Lung (tissue), 12 donors: Measurements from ENCODE around the gene NKAIN4. TPM values are rescaled to one million over a fixed set of nuclear protein-coding genes. Genes with fewer than 3 reads are reported as not detected.
"Not testable (repeated sequence)": the region's sequence is repeated elsewhere in the genome, so short reads cannot be mapped to it uniquely, and the experiment has no call there.

Source experiments
- ATAC-seq: fragments of 200-7000 bp; cut with Tn5 transposase; one replicate; pipeline ENCODE4 v1.9.1; 2020; ENCODE audit warnings: moderate number of reproducible peaks; ENCODE audit not compliant: insufficient read depth, low FRiP score
- DNase-seq, 3 donors: peaks; one replicate each; pipeline ENCODE4 v3.0.0-alpha.2; 2013 to 2017
- H3K27ac ChIP-seq, 2 donors: one replicate each; pipeline ENCODE4 v1.5.1; 2013; ENCODE audit warnings: mild to moderate bottlenecking in 2 of 2, moderate library complexity in 2 of 2, control low read depth in 1 of 2, inconsistent platforms in 1 of 2, low read depth in 1 of 2, low read length in 1 of 2
- H3K27me3 ChIP-seq, 3 donors: one replicate each; pipeline ENCODE4 v1.5.1; 2013; ENCODE audit warnings: low read length in 2 of 3; ENCODE audit not compliant: control insufficient read depth in 3 of 3, insufficient read depth in 3 of 3
- H3K36me3 ChIP-seq, 4 donors: one replicate each; pipeline ENCODE4 v1.5.1; 2013; ENCODE audit warnings: low read length in 4 of 4, mild to moderate bottlenecking in 1 of 4, moderate library complexity in 1 of 4; ENCODE audit not compliant: control insufficient read depth in 4 of 4, insufficient read depth in 4 of 4
- H3K4me1 ChIP-seq, 5 donors: one replicate each; pipeline ENCODE4 v1.5.1; 2013; ENCODE audit warnings: low read length in 5 of 5, mild to moderate bottlenecking in 2 of 5, moderate library complexity in 1 of 5; ENCODE audit not compliant: control insufficient read depth in 5 of 5, insufficient read depth in 5 of 5
- H3K4me3 ChIP-seq: one replicate; pipeline ENCODE4 v1.5.1; 2013; ENCODE audit warnings: mild to moderate bottlenecking, control low read depth, moderate library complexity
- H3K9ac ChIP-seq, 2 donors: one replicate each; pipeline ENCODE4 v1.5.1; 2013; ENCODE audit warnings: low read length in 2 of 2, control low read depth in 1 of 2; ENCODE audit not compliant: insufficient read depth in 1 of 2
- H3K9me3 ChIP-seq, 4 donors: one replicate each; pipeline ENCODE4 v1.5.1; 2013; ENCODE audit warnings: low read length in 3 of 4, mild to moderate bottlenecking in 1 of 4, moderate library complexity in 1 of 4; ENCODE audit not compliant: control insufficient read depth in 4 of 4, insufficient read depth in 3 of 4
- CTCF ChIP-seq: IDR thresholded peaks from 2 replicates; pipeline ENCODE4 v1.5.1; 2012; ENCODE audit warnings: mild to moderate bottlenecking; ENCODE audit errors: control extremely low read depth, extremely low read depth
- WGBS, 2 donors: extraction: QIAGEN DNeasy Blood & Tissue Kit; methylation state at CpG; one replicate each; pipeline ENCODE4 v1.1.7; 2013; 5-methylcytosine and 5-hydroxymethylcytosine counted together
- polyA plus RNA-seq, 2 donors: library from polyadenylated mRNA; stranded (reverse); fragments of 200-250 nt; gene quantifications; one replicate each; pipeline ENCODE4 v1.2.1, GENCODE V29; 2013
- total RNA-seq, 2 donors: library from RNA; depleted of rRNA in 1 of 2; stranded (reverse); fragments of >200 nt in 1 of 2; gene quantifications; one replicate each; pipeline ENCODE4 v1.2.1, GENCODE V29; 2014 to 2021
- donor health status: control.
- donor health status: control.
- donor health status: Bipolar disorder and iron deficiency.
- donor health status: healthy.
- donor health status: DM: yes; HTN: yes; CAD: no.

NKAIN4 gene
- total and polyA plus RNA-seq, 4 donors = 0.10 to 1.7 TPM; not detected in 2

DNA sequence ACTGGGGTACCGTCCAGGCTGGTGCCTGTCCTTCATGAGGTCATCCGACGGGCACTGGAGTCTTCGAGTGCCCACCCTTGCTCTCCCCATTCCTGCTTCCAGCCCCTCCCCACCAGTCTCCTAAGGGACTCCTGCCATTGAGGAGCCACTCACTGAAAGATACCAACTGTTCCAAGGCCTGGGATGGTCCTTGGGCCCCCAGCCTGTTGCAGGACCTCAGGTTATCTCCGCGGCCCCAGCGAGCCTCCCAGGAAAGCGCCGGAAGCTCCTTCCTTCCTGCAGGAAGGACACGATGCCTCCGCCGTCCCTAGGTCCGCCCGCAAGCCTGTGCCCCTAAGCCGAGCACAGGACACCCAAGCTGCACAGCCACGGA is 1.2 kb downstream of the NKAIN4 start:
- H3K27ac ChIP-seq = no peak overlapping the region
- no peak for ATAC-seq
- 8 to 9% methylated on average over 15 to 16 of the region's 16 CpGs for WGBS, 2 donors
- H3K4me1 ChIP-seq = peaks cover 0 to 28% (median 5%) of the 10 kb centered on the region in 5 donors
- no peaks in the 10 kb centered on the region for H3K36me3 ChIP-seq
- TF ChIP-seq CTCF = no peak
- peaks cover 0 to 27% (median 16%) of the 10 kb centered on the region in 3 donors for H3K27me3 ChIP-seq
- DNase-seq = no peak
- no peak overlapping the region for H3K4me3 ChIP-seq
- peaks cover 0 to 3% (median 0%) of the 10 kb centered on the region in 4 donors for H3K9me3 ChIP-seq
- H3K9ac ChIP-seq = no peak overlapping the region

DNA sequence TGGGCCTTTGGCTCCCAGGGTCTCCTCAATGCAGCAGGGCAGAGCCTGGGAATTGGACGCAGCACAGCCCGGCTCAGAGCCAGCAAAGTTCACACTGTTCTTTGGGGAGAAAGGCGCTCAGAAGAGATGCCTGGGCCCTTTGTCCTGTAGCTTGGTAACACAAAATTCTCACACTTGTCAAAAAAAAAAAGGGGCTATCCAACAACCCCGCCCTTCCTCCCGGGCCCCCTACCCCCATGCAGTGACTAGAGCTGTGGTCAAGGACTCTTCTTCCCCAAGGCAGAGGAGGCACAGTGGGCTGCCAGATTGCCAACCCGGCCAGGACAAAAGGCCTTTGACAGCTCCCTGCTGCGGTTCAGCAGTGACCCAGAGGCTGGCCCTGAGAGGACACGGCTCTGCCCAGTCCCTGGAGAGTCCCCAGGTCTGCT is 2.0 kb downstream of the NKAIN4 start:
- TF ChIP-seq CTCF = no peak
- H3K27me3 ChIP-seq = peaks cover 0 to 27% (median 16%) of the 10 kb centered on the region in 3 donors
- H3K36me3 ChIP-seq = no peaks in the 10 kb centered on the region
- H3K4me1 ChIP-seq = peaks cover 0 to 21% (median 0%) of the 10 kb centered on the region in 5 donors
- peaks cover 0 to 3% (median 0%) of the 10 kb centered on the region in 4 donors for H3K9me3 ChIP-seq
- WGBS, 2 donors = 63 to 67% methylated on average over 7 to 8 of the region's 8 CpGs
- no peak for ATAC-seq
- DNase-seq = no peak
- H3K27ac ChIP-seq = no peak overlapping the region
- H3K9ac ChIP-seq = no peak overlapping the region
- no peak overlapping the region for H3K4me3 ChIP-seq

DNA sequence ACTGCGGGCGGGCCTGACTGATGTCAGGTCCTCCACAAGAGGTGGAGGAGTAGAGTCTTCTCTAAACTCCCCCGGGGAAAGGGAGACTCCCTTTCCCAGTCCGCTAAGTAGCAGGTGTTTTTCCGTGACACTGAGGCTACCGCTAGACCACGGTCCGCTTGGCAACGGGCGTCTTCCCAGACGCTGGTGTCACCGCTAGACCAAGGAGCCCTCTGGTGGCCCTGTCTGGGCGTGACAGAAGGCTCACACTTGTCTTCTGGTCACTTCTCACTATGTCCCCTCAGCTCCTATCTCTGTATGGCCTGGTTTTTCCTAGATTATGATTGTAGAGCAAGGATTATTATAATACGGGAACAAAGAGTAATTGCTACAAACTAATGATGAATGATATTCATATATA is 2.9 kb downstream of the NKAIN4 start:
- not testable (repeated sequence) for ATAC-seq, H3K27ac ChIP-seq, H3K9ac ChIP-seq, H3K9me3 ChIP-seq, H3K4me3 ChIP-seq, DNase-seq, H3K36me3 ChIP-seq
- 31 to 52% methylated on average over 11 to 12 of the region's 14 CpGs for WGBS, 2 donors
- Histone ChIP-seq H3K27me3 (peaks cover 0 to 22% (median 16%) of the 10 kb centered on the region in 3 donors), H3K4me1 (peaks cover 0 to 21% (median 0%) of the 10 kb centered on the region in 5 donors)

DNA sequence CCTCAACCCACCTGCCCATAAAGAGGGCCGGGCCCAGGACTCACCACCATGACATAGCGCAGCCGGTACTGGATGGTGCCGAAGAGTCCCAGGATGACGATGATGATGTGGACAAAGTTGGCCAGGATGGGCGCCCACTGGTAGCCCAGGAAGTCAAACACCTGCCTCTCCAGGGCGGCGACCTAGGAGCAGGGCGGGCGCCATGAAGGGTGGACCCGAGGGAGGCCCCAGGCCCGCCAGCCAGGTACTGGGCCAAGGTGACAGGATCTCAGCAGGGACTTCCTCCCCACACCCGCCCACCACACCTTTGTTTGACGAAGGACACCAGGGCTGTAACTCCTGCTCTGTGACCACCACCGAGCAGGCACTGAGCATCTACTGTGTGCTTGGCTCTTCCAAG is 4.4 kb downstream of the NKAIN4 start:
- Histone ChIP-seq H3K9me3 (no peaks in the 10 kb centered on the region), H3K27ac (no peak overlapping the region), H3K9ac (no peak overlapping the region), H3K36me3 (no peaks in the 10 kb centered on the region), H3K4me1 (peaks cover 0 to 14% (median 0%) of the 10 kb centered on the region in 5 donors), H3K27me3 (peaks cover 0 to 18% (median 16%) of the 10 kb centered on the region in 3 donors), H3K4me3 (no peak overlapping the region)
- WGBS, 2 donors = 91% methylated on average over 15 of the region's 15 CpGs
- DNase-seq = no peak
- no peak for ATAC-seq
- no peak for TF ChIP-seq CTCF
